Activated T-cell treated with anti-CD3 and anti-CD28 coated beads for 48 hours (primary cell): ENCODE measurements around the gene LDAF1.
"Not testable (repeated sequence)": the region's sequence is repeated elsewhere in the genome, so short reads cannot be mapped to it uniquely, and the experiment has no call there.

ENCODE experiments used
- DNase-seq: peaks from one replicate; pipeline ENCODE4 v3.0.0-alpha.2; 2020; ENCODE audit warnings: low read depth

The LDAF1 gene

GRCh38 chr16:21158208-21159110, at the start of gene LDAF1:
LDAF1 (plus strand) TSS chr16:21158674; CDS start chr16:21161183, 2,509 bp downstream.
- peak; percentile 81 for DNase-seq

- not testable (repeated sequence) for DNase-seq
These were observed 42.9 kb upstream of the LDAF1 start for GRCh38 chr16:21115551-21115950.

- DNase-seq = peak; percentile 2
These were observed 42.3 kb upstream of the LDAF1 start for GRCh38 chr16:21116148-21116693.

GRCh38 chr16:21117567-21117966, 40.9 kb upstream of the LDAF1 start:
- DNase-seq = no peak

GRCh38 chr16:21120976-21121520, 37.4 kb upstream of the LDAF1 start:
- no peak for DNase-seq

- DNase-seq = no peak
These were observed 33.3 kb upstream of the LDAF1 start for GRCh38 chr16:21125191-21125590.

- DNase-seq = no peak
These were observed 32.0 kb upstream of the LDAF1 start for GRCh38 chr16:21126518-21126917.

- no peak for DNase-seq
These were observed 29.5 kb upstream of the LDAF1 start for GRCh38 chr16:21128991-21129390.

GRCh38 chr16:21130811-21131210, 27.7 kb upstream of the LDAF1 start:
- DNase-seq = no peak

GRCh38 chr16:21134053-21134452, 24.4 kb upstream of the LDAF1 start:
- DNase-seq = no peak

GRCh38 chr16:21145738-21146137, 12.7 kb upstream of the LDAF1 start:
- DNase-seq = no peak

GRCh38 chr16:21150375-21151001, 8.0 kb upstream of the LDAF1 start, which contains the start of gene DNAH3:
DNAH3 (minus strand) TSS chr16:21150846; CDS start chr16:21150319, 527 bp downstream.
- DNase-seq = no peak

GRCh38 chr16:21152160-21153030, 6.1 kb upstream of the LDAF1 start:
- DNase-seq = not testable (repeated sequence)

GRCh38 chr16:21153124-21153729, 5.2 kb upstream of the LDAF1 start:
- DNase-seq = not testable (repeated sequence)

GRCh38 chr16:21156011-21156410, 2.5 kb upstream of the LDAF1 start:
- DNase-seq = not testable (repeated sequence)

- no peak for DNase-seq
These were observed 1.6 kb upstream of the LDAF1 start for GRCh38 chr16:21156767-21157467.

- DNase-seq = no peak
These were observed 842 bp upstream of the LDAF1 start for GRCh38 chr16:21157632-21158031.

GRCh38 chr16:21159281-21159951, 942 bp downstream of the LDAF1 start:
- peak; percentile 5 for DNase-seq

- DNase-seq = no peak
These were observed 1.8 kb downstream of the LDAF1 start for GRCh38 chr16:21160276-21160675.

- no peak for DNase-seq
These were observed 2.7 kb downstream of the LDAF1 start for GRCh38 chr16:21161211-21161610.
